Nephron progenitor cell (in vitro differentiated cells): ENCODE data around the gene TSHZ2.

Source experiments
- DNase-seq: peaks from one replicate; pipeline ENCODE4 v3.0.0; 2021
- H3K27ac Mint-ChIP-seq: 2 replicates; pipeline ENCODE4 v1.8.0; 2021; ENCODE audit warnings: mild to moderate bottlenecking, moderate library complexity, mixed read lengths
- H3K27me3 Mint-ChIP-seq: 2 replicates; pipeline ENCODE4 v1.8.0; 2021; ENCODE audit warnings: mild to moderate bottlenecking, low read depth, mixed read lengths; ENCODE audit not compliant: poor library complexity
- H3K36me3 Mint-ChIP-seq: 2 replicates; pipeline ENCODE4 v1.8.0; 2021; ENCODE audit warnings: low read depth, mixed read lengths
- H3K4me1 Mint-ChIP-seq: 2 replicates; pipeline ENCODE4 v1.8.0; 2021; ENCODE audit warnings: mixed read lengths
- H3K4me3 Mint-ChIP-seq: 2 replicates; pipeline ENCODE4 v1.8.0; 2021; ENCODE audit warnings: mild to moderate bottlenecking, moderate library complexity, mixed read lengths
- H3K9me3 Mint-ChIP-seq: 2 replicates; pipeline ENCODE4 v1.8.0; 2021; ENCODE audit warnings: mild to moderate bottlenecking, moderate library complexity, mixed read lengths
- TF ChIP-seq, protein P1 (sequence below): fragments of 200-600 bp; sonication (generic); IDR thresholded peaks from 2 replicates; pipeline ENCODE4 v1.5.0; 2021; ENCODE audit warnings: antibody characterized with exemption

TSHZ2 gene

DNA sequence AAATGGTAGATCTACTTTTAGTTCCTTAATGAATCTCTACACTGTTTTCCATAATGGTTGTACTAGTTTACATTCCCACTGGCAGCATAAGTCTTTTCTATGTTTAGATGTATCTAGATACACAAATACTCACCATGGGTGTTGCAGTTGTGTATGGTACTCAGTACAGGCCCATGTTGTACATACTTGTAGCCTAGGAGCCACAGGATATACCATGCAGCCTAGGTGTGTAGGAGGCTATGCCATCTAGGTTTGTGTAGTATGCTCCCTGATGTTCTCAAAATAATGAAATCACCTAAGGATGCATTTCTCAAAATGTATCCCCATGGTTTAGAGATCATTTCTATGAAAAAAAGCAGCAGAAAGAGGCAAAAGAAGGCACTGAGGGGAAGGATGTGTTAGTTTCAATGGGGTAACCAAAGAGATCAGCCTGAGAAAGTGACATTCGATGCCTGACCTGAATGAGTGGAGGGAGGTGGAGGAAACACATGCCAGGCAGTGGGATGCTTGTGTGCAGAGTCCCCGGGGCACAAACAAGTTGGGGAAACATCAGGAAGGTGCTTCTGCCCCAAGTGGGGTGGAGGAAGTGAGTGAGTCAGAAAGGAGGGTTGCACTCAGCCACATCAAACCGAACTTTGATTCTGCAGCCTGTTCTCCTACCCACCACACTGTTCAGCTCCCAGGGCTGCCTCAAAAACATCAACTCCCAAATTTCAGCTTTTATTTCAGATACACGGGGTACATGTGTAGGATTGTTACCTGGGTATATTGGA, 430.3 kb downstream of the TSHZ2 start:
- Mint-ChIP-seq H3K4me1 (no peaks in the 10 kb centered on the region), H3K4me3 (no peak overlapping the region), H3K27ac (peak overlapping the region; percentile 62), H3K27me3 (peaks cover 19% of the 10 kb centered on the region), H3K36me3 (peaks cover 8% of the 10 kb centered on the region), H3K9me3 (peaks cover 8% of the 10 kb centered on the region)
- TF ChIP-seq, protein P1, sequence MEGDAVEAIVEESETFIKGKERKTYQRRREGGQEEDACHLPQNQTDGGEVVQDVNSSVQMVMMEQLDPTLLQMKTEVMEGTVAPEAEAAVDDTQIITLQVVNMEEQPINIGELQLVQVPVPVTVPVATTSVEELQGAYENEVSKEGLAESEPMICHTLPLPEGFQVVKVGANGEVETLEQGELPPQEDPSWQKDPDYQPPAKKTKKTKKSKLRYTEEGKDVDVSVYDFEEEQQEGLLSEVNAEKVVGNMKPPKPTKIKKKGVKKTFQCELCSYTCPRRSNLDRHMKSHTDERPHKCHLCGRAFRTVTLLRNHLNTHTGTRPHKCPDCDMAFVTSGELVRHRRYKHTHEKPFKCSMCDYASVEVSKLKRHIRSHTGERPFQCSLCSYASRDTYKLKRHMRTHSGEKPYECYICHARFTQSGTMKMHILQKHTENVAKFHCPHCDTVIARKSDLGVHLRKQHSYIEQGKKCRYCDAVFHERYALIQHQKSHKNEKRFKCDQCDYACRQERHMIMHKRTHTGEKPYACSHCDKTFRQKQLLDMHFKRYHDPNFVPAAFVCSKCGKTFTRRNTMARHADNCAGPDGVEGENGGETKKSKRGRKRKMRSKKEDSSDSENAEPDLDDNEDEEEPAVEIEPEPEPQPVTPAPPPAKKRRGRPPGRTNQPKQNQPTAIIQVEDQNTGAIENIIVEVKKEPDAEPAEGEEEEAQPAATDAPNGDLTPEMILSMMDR = no peak
- DNase-seq = no peak

- Mint-ChIP-seq H3K36me3 (peaks cover 8% of the 10 kb centered on the region), H3K9me3 (peaks cover 8% of the 10 kb centered on the region), H3K27ac (no peak overlapping the region), H3K27me3 (peaks cover 19% of the 10 kb centered on the region), H3K4me1 (peaks cover 1% of the 10 kb centered on the region), H3K4me3 (no peak overlapping the region)
- no peak for DNase-seq
- TF ChIP-seq, protein P1 = no peak
These were observed 430.9 kb downstream of the TSHZ2 start for GRCh38 chr20:53403029-53403428.

GRCh38 chr20:53405139-53405538, 433.0 kb downstream of the TSHZ2 start:
- Mint-ChIP-seq H3K36me3 (peaks cover 10% of the 10 kb centered on the region), H3K27ac (no peak overlapping the region), H3K27me3 (peaks cover 15% of the 10 kb centered on the region), H3K4me3 (no peak overlapping the region), H3K9me3 (peaks cover 8% of the 10 kb centered on the region), H3K4me1 (peaks cover 11% of the 10 kb centered on the region)
- DNase-seq = no peak
- TF ChIP-seq, protein P1 = no peak

- H3K27me3 Mint-ChIP-seq = peaks cover 15% of the 10 kb centered on the region
- TF ChIP-seq, protein P1 = no peak
- peaks cover 8% of the 10 kb centered on the region for H3K9me3 Mint-ChIP-seq
- H3K27ac Mint-ChIP-seq = no peak overlapping the region
- peaks cover 12% of the 10 kb centered on the region for H3K36me3 Mint-ChIP-seq
- H3K4me3 Mint-ChIP-seq = no peak overlapping the region
- no peak for DNase-seq
- H3K4me1 Mint-ChIP-seq = peaks cover 11% of the 10 kb centered on the region
These were observed 434.4 kb downstream of the TSHZ2 start for GRCh38 chr20:53406580-53406979.

GRCh38 chr20:53408691-53409446, 436.7 kb downstream of the TSHZ2 start:
- TF ChIP-seq, protein P1 = no peak
- Mint-ChIP-seq H3K9me3 (no peaks in the 10 kb centered on the region), H3K27ac (no peak overlapping the region), H3K4me3 (no peak overlapping the region), H3K4me1 (peaks cover 30% of the 10 kb centered on the region), H3K36me3 (peaks cover 4% of the 10 kb centered on the region), H3K27me3 (peaks cover 19% of the 10 kb centered on the region)
- no peak for DNase-seq
